ENCODE results near the gene DDX19B.

- TF ChIP-seq POLR2A (IDR thresholded peaks at IDR 0.05) (no peak), CTCF (IDR thresholded peaks at IDR 0.05) (no peak), POLR2AphosphoS5 (IDR thresholded peaks at IDR 0.05) (no peak)
Measured at GRCh38 chr16:70270176-70270575, 28.8 kb upstream of the DDX19B start.

Measured in stomach (tissue), 4 donors.